HCT116 (cell line): Measurements from ENCODE around the gene MLPH. TPM values are rescaled to one million over a fixed set of nuclear protein-coding genes. Genes with fewer than 3 reads are reported as not detected.

ENCODE experiments used
- FOSL1 ChIP-seq: IDR thresholded peaks from 2 replicates; pipeline ENCODE4 v1.6.1; 2012; ENCODE audit warnings: low read depth
- POLR2A ChIP-seq: IDR thresholded peaks from 2 replicates; pipeline ENCODE4 v1.7.0; 2011; ENCODE audit warnings: borderline replicate concordance; ENCODE audit not compliant: insufficient read depth, insufficient read length; ENCODE audit errors: extremely low read depth
- POLR2AphosphoS5 ChIP-seq: IDR thresholded peaks from 2 replicates; pipeline ENCODE4 v1.6.1; 2011; ENCODE audit warnings: mild to moderate bottlenecking, low read depth, low read length, moderate library complexity
- SIN3A ChIP-seq: IDR thresholded peaks from 2 replicates; pipeline ENCODE4 v1.6.1; 2012; ENCODE audit warnings: low read depth
- total RNA-seq: library from RNA; stranded (reverse); gene quantifications from one replicate; pipeline ENCODE4 v1.2.1, GENCODE V29; 2021; ENCODE audit not compliant: unreplicated experiment
- TF ChIP-seq, protein P1 (sequence below): IDR thresholded peaks from 2 replicates; pipeline ENCODE4 v1.6.1; 2011; ENCODE audit warnings: mild to moderate bottlenecking, low read length, moderate library complexity; ENCODE audit not compliant: insufficient replicate concordance; ENCODE audit errors: extremely low read depth
- TF ChIP-seq, protein P2 (sequence below): IDR thresholded peaks from 2 replicates; pipeline ENCODE4 v1.6.1; 2012; ENCODE audit warnings: low read depth
- TF ChIP-seq, protein P3 (sequence below): IDR thresholded peaks from 2 replicates; pipeline ENCODE4 v1.6.1; 2012

Gene MLPH
- total RNA-seq, 1 experiment from 2014 or later = 81.4 TPM

DNA sequence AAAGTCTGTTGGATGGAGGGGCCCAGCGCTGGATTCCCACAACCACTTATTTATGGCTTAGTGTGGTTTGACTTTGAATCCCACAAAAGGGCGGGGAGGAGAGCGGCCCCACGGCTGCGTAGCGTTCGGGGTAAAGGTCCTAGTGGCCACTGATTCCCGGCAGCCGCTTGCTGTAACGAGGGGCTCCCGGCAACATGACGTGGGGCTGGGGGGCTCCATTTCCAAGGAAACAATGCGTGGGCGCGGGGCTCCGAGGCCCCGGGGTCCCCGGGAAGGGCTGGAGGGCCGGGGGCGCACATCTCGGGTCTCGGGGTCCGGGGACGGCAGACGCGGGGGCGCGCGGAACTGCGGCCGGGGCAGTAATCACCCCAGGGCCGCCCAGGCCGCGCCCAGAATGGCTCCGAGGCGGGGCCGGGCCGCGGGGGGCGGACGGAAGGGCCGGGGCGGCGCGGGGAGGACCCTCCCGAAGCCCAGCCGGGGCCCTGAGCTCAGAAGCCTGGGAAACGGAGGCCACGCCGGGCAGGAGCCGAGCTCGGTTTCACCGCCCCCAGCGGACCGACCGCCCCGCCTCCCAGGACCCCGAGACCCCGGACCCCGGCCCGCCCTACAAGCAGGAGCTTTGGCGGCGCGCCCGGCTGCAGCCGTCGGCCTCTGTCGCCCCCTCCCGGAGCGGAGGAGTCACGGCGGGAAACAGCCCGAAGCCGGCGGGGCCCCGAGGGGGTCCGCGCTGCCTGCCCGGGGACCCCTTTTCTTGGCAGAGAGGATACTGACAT is 11.9 kb upstream of the MLPH start (continued):
- TF ChIP-seq, protein P1, sequence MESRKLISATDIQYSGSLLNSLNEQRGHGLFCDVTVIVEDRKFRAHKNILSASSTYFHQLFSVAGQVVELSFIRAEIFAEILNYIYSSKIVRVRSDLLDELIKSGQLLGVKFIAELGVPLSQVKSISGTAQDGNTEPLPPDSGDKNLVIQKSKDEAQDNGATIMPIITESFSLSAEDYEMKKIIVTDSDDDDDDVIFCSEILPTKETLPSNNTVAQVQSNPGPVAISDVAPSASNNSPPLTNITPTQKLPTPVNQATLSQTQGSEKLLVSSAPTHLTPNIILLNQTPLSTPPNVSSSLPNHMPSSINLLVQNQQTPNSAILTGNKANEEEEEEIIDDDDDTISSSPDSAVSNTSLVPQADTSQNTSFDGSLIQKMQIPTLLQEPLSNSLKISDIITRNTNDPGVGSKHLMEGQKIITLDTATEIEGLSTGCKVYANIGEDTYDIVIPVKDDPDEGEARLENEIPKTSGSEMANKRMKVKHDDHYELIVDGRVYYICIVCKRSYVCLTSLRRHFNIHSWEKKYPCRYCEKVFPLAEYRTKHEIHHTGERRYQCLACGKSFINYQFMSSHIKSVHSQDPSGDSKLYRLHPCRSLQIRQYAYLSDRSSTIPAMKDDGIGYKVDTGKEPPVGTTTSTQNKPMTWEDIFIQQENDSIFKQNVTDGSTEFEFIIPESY = no peak
- TF ChIP-seq POLR2A (no peak), POLR2AphosphoS5 (peak; percentile 78), SIN3A (no peak; the same call in 1 of the 2 replicates), FOSL1 (no peak)
- TF ChIP-seq, protein P2, sequence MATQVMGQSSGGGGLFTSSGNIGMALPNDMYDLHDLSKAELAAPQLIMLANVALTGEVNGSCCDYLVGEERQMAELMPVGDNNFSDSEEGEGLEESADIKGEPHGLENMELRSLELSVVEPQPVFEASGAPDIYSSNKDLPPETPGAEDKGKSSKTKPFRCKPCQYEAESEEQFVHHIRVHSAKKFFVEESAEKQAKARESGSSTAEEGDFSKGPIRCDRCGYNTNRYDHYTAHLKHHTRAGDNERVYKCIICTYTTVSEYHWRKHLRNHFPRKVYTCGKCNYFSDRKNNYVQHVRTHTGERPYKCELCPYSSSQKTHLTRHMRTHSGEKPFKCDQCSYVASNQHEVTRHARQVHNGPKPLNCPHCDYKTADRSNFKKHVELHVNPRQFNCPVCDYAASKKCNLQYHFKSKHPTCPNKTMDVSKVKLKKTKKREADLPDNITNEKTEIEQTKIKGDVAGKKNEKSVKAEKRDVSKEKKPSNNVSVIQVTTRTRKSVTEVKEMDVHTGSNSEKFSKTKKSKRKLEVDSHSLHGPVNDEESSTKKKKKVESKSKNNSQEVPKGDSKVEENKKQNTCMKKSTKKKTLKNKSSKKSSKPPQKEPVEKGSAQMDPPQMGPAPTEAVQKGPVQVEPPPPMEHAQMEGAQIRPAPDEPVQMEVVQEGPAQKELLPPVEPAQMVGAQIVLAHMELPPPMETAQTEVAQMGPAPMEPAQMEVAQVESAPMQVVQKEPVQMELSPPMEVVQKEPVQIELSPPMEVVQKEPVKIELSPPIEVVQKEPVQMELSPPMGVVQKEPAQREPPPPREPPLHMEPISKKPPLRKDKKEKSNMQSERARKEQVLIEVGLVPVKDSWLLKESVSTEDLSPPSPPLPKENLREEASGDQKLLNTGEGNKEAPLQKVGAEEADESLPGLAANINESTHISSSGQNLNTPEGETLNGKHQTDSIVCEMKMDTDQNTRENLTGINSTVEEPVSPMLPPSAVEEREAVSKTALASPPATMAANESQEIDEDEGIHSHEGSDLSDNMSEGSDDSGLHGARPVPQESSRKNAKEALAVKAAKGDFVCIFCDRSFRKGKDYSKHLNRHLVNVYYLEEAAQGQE = no peak
- TF ChIP-seq, protein P3, sequence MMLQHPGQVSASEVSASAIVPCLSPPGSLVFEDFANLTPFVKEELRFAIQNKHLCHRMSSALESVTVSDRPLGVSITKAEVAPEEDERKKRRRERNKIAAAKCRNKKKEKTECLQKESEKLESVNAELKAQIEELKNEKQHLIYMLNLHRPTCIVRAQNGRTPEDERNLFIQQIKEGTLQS = no peak
